Vagina (tissue), 2 donors: ENCODE measurements around the gene COPS9.

Experiments
- POLR2AphosphoS5 ChIP-seq, 2 donors: sonication (generic); formaldehyde crosslinking; IDR thresholded peaks; one replicate each; pipeline ENCODE4 v1.9.0; 2017; ENCODE audit warnings: antibody characterized with exemption in 2 of 2, mild to moderate bottlenecking in 2 of 2, low read depth in 1 of 2; ENCODE audit not compliant: insufficient read depth in 1 of 2
- TF ChIP-seq, protein P1 (sequence below), 3 experiments: fragments of 450-650 bp in 2 of 3; fragments of 200-600 bp in 1 of 3; sonication (generic) in 1 of 3; IDR thresholded peaks; one replicate each; pipeline ENCODE4 v1.5.1; 2017 to 2019; ENCODE audit warnings: antibody characterized with exemption in 3 of 3, mild to moderate bottlenecking in 2 of 3, moderate library complexity in 2 of 3

DNA sequence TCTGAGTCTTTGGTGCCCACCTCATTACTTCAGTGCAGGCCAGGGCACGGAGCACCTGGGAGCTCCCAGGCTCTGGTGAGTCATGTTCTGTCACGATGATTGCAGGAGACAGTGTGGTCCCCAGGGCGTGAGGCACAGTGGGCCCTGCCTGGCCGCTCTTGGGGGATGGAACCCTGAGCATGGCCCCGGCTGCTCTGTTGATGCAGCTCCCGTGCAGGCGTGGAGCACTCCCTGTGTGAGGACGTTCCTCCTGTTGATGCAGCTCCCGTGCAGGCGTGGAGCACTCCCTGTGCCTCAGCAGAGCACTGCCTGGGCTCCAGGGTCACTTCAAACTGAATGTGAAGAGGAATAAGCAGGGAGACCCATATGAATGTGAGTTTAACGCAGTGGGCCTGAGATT, 30.1 kb downstream of the COPS9 start:
- TF ChIP-seq, protein P1, sequence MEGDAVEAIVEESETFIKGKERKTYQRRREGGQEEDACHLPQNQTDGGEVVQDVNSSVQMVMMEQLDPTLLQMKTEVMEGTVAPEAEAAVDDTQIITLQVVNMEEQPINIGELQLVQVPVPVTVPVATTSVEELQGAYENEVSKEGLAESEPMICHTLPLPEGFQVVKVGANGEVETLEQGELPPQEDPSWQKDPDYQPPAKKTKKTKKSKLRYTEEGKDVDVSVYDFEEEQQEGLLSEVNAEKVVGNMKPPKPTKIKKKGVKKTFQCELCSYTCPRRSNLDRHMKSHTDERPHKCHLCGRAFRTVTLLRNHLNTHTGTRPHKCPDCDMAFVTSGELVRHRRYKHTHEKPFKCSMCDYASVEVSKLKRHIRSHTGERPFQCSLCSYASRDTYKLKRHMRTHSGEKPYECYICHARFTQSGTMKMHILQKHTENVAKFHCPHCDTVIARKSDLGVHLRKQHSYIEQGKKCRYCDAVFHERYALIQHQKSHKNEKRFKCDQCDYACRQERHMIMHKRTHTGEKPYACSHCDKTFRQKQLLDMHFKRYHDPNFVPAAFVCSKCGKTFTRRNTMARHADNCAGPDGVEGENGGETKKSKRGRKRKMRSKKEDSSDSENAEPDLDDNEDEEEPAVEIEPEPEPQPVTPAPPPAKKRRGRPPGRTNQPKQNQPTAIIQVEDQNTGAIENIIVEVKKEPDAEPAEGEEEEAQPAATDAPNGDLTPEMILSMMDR (IDR thresholded peaks at IDR 0.05): no peak
- no peak for TF ChIP-seq POLR2AphosphoS5 (IDR thresholded peaks at IDR 0.05; ENCODE audit: insufficient read depth in 1 of 2, low read depth in 1 of 2)
